Stimulated activated CD4-positive, alpha-beta T cell treated with anti-CD3 and anti-CD28 coated beads, Interleukin-1b, Interleukin-23, amount 100 ng/mL, for 48 hours (primary cell): ENCODE measurements around the gene ARHGAP6.
"Not testable (repeated sequence)": the region's sequence is repeated elsewhere in the genome, so short reads cannot be mapped to it uniquely, and the experiment has no call there.

ENCODE experiments used
- DNase-seq: peaks from one replicate; pipeline ENCODE4 v3.0.0-alpha.2; 2020

ARHGAP6 gene

GRCh38 chrX:11130136-11130535, 535.6 kb downstream of the ARHGAP6 start:
- DNase-seq: no peak

GRCh38 chrX:11129534-11130105, 536.1 kb downstream of the ARHGAP6 start:
- no peak for DNase-seq

GRCh38 chrX:11125060-11125459, 540.7 kb downstream of the ARHGAP6 start:
- no peak for DNase-seq

- DNase-seq: no peak
Measured at GRCh38 chrX:11124112-11124511, 541.6 kb downstream of the ARHGAP6 start.

GRCh38 chrX:11123087-11123486, 542.6 kb downstream of the ARHGAP6 start:
- DNase-seq: not testable (repeated sequence)

GRCh38 chrX:11119313-11119943, 546.3 kb downstream of the ARHGAP6 start:
- DNase-seq: no peak

- DNase-seq: no peak
Measured at GRCh38 chrX:11117745-11118144, 548.0 kb downstream of the ARHGAP6 start.

- no peak for DNase-seq
Measured at GRCh38 chrX:11113731-11114130, 552.0 kb downstream of the ARHGAP6 start.

GRCh38 chrX:11111947-11112346, 553.8 kb downstream of the ARHGAP6 start:
- DNase-seq: no peak

GRCh38 chrX:11111037-11111851, 554.5 kb downstream of the ARHGAP6 start, which contains the start of gene HCCS:
HCCS (plus strand) TSS chrX:11111332; CDS start chrX:11112061, 729 bp downstream.
- DNase-seq: peak; percentile 85

GRCh38 chrX:11109968-11110367, 555.8 kb downstream of the ARHGAP6 start:
- DNase-seq: no peak

- DNase-seq: no peak
Measured at GRCh38 chrX:11108253-11108941, 557.3 kb downstream of the ARHGAP6 start.

GRCh38 chrX:11105080-11105479, 560.6 kb downstream of the ARHGAP6 start:
- no peak for DNase-seq

- no peak for DNase-seq
Measured at GRCh38 chrX:11103751-11104150, 562.0 kb downstream of the ARHGAP6 start.

GRCh38 chrX:11103006-11103405, 562.7 kb downstream of the ARHGAP6 start:
- DNase-seq: no peak

- no peak for DNase-seq
Measured at GRCh38 chrX:11100281-11101035, 565.3 kb downstream of the ARHGAP6 start.

GRCh38 chrX:11099465-11099864, 566.3 kb downstream of the ARHGAP6 start:
- no peak for DNase-seq

- DNase-seq: no peak
Measured at GRCh38 chrX:11097933-11098332, 567.8 kb downstream of the ARHGAP6 start.

GRCh38 chrX:11089802-11090201, 575.9 kb downstream of the ARHGAP6 start:
- no peak for DNase-seq
